Inferior parietal cortex (tissue), 1 donor: ENCODE results near the gene SPDYE4.
"Not testable (repeated sequence)": the region's sequence is repeated elsewhere in the genome, so short reads cannot be mapped to it uniquely, and the experiment has no call there.

Experiments
- DNase-seq: peaks from one replicate; pipeline ENCODE4 v3.0.0-alpha.2; 2016; ENCODE audit errors: extremely low spot score

SPDYE4 gene

DNA sequence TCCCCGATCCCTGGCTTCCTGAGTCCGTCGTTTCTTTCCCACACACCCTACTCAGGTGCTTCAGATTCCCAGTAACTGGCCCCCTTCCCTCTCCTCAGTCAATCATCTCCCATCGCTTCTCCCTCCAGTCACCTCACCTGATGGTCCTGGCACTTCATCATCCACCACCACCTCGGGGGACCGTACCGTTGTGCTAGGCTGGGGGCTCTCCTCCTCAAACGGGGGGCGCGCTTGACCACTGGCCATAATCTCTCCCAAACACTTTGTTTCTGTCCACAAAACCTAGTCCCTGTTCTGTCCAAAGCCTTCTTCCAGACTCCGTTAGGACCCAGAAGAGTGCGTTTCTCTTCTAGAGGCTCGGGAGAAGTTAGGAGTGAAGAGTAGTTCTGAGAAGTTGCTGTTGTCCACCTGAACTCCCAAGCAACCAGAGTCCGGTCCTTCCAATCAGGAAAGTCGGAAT is at the start of gene SPDYE4:
Gene SPDYE4, minus strand, starts transcription at position 410 of the 460 bp plus-strand sequence. Its CDS starts 164 bp downstream, at position 246.
- no peak for DNase-seq

- DNase-seq, result peak; percentile 20
These were observed 48.7 kb upstream of the SPDYE4 start for GRCh38 chr17:8806926-8807550.

- DNase-seq, result no peak
These were observed 48.0 kb upstream of the SPDYE4 start for GRCh38 chr17:8806253-8806925.

DNA sequence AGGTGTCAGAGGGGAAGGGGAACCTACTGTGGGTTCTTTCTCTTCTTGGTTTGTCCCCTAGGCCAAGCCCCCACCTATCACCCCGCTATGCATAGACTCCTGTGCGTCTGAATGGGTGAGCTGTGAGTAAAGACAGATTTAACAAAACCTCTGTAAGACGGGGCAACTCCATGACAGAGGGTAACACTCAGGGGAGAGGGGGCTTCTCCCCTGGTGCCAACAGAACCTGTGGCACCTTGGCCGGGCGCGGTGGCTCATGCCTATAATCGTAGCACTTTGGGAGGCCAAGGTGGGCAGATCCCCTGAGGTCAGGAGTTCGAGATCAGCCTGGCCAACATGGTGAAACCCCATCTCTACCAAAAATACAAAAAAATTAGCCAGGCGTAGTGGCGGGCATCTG is 47.0 kb upstream of the SPDYE4 start:
- not testable (repeated sequence) for DNase-seq

DNA sequence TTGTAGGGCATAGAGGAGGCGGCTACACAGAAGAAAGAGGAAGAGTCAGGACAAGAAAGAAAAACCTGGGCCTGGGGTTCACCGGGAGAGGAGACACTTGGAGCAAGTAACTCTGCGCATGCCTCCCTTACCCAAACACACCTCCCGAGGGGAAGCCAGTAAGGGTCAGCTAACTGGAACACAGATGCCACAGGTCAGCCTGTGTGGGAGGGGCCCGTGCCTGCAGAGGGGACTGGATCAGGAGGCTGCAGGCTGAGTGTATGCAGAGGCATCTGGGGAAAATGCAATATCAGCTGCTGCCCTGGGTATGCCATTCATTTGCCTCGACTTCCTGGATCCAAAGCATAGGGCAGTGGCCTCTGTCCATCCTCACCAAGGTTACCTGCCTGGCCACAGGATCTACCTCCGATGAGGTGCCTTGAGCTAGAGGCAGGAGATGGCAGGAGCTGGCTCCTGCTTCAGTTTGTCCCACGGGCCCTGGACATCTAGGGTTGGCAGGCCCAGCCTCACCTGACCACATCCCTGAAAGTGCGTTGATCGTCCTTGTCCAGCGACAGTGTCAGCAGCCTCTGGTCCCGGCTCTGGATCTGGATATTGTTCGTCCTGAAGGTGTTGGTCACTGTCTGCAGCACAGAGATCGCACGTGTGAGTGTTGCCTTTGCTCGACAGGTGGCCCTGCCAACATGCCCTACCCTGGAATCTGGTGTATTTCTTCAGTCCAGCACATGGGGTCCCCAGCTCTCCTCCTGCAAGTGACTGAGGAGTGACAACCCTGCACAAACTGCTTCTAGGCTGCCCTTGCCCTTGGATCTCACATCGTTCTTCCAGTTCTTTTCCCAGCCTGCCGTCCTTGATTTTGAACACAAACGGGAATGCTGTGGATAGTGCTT is 45.4 kb upstream of the SPDYE4 start:
- DNase-seq, result no peak

DNA sequence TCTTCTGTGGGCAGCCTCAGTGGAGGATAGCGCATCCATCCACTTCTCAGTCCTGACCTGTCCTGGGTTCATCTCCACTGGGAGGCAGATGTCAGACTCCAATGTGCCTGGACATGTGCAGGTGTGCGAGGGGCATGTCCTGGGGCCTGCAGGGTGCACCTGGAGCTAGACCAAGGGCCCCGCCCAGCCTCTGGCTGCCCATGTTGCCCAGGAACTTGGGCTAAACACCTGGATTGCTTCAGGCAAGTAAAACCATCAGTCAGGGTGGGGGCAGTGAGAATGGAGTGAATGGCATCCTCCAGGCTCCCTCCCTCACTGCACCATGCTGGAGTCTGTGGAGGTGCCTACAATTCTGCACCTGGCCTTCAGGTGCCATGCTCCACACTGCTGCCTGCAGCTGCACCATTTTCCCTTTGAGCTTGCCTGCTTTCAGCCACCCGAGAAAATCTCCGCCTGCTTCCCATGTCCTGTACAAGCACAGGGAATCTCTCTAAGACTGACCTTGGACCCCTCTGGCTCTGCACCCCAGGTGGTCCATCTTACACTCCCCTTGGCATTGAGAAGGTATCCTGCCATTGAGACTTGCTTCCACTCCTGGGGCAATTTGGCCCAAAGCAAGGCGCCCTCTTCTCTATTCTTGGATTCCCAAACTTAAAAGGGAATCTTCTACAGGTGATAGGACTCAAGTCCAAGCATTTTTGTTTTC is 42.9 kb upstream of the SPDYE4 start:
- DNase-seq, result no peak

DNA sequence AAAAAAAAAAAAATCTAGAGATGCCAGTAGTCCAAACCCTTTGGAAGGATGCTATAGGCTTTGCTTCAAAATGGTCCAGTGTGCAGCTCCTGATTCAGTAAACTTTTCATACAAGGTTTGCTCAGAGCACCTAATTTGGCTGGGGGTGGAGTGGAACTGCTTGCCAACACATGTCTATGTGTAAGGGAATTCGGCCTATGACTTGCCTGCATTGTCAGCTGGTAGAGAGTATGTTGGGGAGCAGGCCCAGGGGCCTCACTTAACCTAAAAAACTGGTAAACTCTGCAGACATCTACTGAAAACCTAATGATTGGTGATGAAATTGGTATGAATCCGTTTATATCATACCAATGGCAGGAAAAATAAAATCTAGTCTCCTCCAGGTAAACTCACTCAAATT is 42.3 kb upstream of the SPDYE4 start:
- DNase-seq, result no peak

DNA sequence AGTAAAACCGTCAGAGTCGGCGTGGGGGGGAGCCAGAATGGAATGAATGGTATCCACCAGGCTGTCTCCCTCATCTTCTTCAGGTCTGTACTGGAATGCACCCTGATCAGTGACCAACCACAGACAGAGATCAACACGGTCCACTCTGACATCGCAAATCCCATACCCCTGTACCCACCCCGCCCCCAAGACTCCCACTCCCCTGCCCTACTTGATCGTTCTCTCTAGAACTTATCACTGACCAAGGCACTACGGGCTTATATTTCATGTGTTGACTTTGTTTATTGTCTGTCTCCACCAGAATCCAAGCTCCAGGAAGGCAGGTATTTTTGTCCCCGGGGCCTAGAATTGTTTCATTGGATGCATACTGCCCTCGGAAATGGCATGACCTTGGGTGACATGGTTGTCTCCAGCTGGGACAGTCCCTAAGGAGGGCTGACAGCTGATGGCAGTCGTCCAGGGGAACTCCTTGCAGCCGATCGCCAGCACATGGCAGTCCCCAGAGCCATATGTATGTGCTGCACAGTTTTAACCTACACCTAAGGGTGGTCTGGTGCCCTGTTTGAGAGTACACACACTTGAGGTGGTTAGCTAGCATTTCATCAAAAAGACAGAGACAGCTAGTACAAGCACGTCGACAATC is 41.3 kb upstream of the SPDYE4 start:
- DNase-seq, result no peak

GRCh38 chr17:8798846-8799569 is 40.7 kb upstream of the SPDYE4 start, which contains the start of gene MFSD6L:
MFSD6L (minus strand) TSS chr17:8799365; CDS start chr17:8799120, 245 bp downstream.
- DNase-seq, result no peak

DNA sequence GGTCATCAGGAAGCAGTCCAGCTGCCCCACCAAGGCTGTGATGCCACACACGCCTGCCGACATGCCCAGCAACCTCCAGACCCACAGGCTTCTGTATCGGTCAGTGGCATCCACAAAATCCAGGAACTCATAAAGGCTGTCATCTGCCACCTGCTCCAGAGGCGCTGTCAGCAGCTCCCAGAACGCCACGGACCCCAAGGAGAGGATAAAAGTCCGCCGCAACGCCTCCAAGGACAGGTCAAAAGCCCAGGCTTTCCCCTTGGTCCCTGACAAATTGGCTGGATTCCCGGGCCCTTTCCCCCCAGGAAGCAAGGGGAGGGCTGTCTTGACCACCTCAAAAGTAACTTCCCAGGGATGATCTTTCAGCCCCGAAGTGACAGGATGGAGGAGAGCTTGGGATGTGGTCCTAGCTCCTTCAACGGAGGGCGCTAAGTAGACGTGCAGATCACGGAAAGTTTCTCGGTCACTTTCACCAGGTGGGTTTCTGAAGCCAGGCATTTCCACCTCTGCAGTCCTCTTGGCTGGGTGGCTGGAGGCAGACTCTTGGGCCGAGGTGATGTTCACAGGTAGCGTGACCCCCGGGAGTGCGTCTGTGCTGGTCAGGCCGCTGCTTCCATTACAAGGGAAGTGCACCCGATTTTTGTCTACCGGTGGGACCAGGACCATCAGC is 40.0 kb upstream of the SPDYE4 start:
- no peak for DNase-seq

- no peak for DNase-seq
These were observed 39.4 kb upstream of the SPDYE4 start for GRCh38 chr17:8797621-8798175.

GRCh38 chr17:8794636-8795035 is 36.3 kb upstream of the SPDYE4 start:
- DNase-seq, result no peak

- DNase-seq, result no peak
These were observed 35.3 kb upstream of the SPDYE4 start for GRCh38 chr17:8793649-8794048.

DNA sequence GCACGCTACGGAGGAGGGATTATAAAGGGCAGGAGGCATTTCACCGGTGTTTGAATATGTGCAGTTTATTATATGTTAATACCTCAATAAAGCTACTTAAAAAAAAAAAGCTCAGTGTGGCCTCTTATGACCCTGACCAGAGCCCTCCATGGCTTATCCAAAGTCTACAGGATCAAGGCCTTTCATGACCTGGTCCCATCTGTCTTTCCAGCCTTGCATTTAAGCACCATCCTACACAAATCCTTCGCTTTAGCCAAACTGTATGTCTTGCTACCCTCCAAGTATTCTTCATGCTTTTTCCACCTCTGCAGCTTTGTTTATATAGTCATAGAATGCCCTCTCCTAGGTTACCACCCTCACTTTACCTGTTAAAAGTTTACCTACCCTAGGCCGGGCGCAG is 34.3 kb upstream of the SPDYE4 start:
- DNase-seq, result no peak

- no peak for DNase-seq
These were observed 33.5 kb upstream of the SPDYE4 start for GRCh38 chr17:8791910-8792270.

DNA sequence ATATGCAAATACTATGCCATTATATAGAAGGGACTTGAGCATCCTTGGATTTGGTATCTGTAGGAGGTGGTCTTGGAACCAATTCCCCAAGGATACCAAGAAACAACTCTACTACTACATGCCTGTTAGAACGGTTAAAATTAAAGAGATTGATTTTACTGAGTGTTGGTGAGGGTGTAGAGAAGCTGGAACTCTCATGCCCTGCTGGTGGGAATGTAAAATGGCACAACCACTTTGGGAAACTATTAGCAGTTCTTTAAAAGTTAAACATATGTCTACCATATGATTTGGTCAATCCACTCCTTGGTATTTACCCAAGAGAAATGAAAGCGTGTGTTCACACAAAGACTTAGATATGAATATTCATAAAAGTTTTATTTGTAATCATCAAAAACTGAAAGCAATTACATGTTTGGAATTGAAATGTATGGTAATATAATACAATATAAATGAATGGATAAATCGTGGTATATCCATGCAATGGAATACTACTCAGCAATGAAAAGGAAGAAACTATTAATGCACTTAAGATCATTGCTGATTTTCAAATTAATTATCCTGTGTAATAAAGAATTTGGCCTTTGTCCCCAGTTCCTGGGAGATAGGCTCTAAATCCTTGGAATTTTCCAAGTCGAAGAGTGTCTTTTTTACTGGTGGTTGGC is 33.0 kb upstream of the SPDYE4 start:
- DNase-seq, result no peak

- no peak for DNase-seq
These were observed 31.4 kb upstream of the SPDYE4 start for GRCh38 chr17:8789743-8790142.

DNA sequence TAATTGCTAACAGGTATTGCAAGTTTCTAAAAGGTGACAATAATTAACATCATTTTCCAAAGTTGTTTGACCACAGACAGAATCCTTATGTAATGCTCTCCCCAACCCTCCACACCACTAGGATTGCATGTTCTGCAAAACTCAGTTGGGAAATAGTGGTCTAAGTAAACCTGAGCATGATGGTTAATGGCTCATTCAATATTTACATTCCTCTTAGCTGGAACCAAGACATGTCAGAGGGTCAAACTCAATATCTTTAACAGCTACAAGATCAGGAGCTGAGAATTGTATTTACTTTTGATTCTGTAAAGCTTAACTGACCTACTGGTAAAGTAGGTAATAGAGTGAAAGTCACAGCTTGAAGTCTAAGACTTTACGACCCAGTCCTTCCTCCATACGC is 30.7 kb upstream of the SPDYE4 start:
- no peak for DNase-seq
